CD4-positive, alpha-beta memory T cell (primary cell): ENCODE data around the gene RYK. TPM values are rescaled to one million over a fixed set of nuclear protein-coding genes. Genes with fewer than 3 reads are reported as not detected.

Experiments
- CTCF ChIA-PET: fragments of 350-600 bp; sonication (Branson Sonifier 250); formaldehyde crosslinking; loops from one replicate; lab custom pipeline; 2021; ENCODE audit warnings: inconsistent platforms; ENCODE audit not compliant: partially characterized antibody; lab: Charles Lee
- POLR2A ChIA-PET: fragments of 350-600 bp; sonication (Branson Sonifier 250); formaldehyde crosslinking; loops from one replicate; lab custom pipeline; 2021; ENCODE audit not compliant: partially characterized antibody; lab: Charles Lee
- DNase-seq, 5 donors: peaks; one replicate each; pipeline versions ENCODE4 v3.0.0 to v3.0.0-alpha.2; 2020 to 2022; ENCODE audit warnings: mixed read lengths in 1 of 5
- H3K27ac ChIP-seq: one replicate; pipeline ENCODE4 v1.7.0; 2013; ENCODE audit warnings: low read depth, low read length
- H3K27me3 ChIP-seq: 2 replicates; pipeline ENCODE4 v1.7.0; 2013; ENCODE audit warnings: mild to moderate bottlenecking, low read length, moderate library complexity; ENCODE audit not compliant: insufficient read depth
- H3K36me3 ChIP-seq: 2 replicates; pipeline ENCODE4 v1.7.0; 2013; ENCODE audit warnings: mild to moderate bottlenecking, low read length, moderate library complexity; ENCODE audit not compliant: insufficient read depth
- H3K4me1 ChIP-seq: 2 replicates; pipeline ENCODE4 v1.7.0; 2013; ENCODE audit warnings: mild to moderate bottlenecking, low read length, moderate library complexity; ENCODE audit not compliant: insufficient read depth
- H3K4me3 ChIP-seq, 2 donors: one replicate each; pipeline ENCODE4 v1.7.0; 2013; ENCODE audit warnings: low read length in 2 of 2, mild to moderate bottlenecking in 1 of 2
- H3K9me3 ChIP-seq, 2 donors: one replicate each; pipeline ENCODE4 v1.7.0; 2013; ENCODE audit warnings: low read length in 2 of 2, control low read depth in 1 of 2; ENCODE audit not compliant: control insufficient read depth in 1 of 2
- H3K27ac Mint-ChIP-seq, 7 donors: one replicate each; pipeline ENCODE4 v1.8.0; 2020 to 2021; ENCODE audit warnings: mixed read lengths in 7 of 7, mild to moderate bottlenecking in 6 of 7, inconsistent platforms in 3 of 7, moderate library complexity in 3 of 7
- H3K27me3 Mint-ChIP-seq, 2 donors: one replicate each; pipeline ENCODE4 v1.8.0; 2020 to 2021; ENCODE audit warnings: mixed read lengths in 2 of 2
- H3K36me3 Mint-ChIP-seq, 2 donors: one replicate each; pipeline ENCODE4 v1.8.0; 2020 to 2021; ENCODE audit warnings: mixed read lengths in 2 of 2, inconsistent platforms in 1 of 2, mild to moderate bottlenecking in 1 of 2
- H3K4me1 Mint-ChIP-seq, 4 donors: one replicate each; pipeline ENCODE4 v1.8.0; 2020 to 2021; ENCODE audit warnings: mixed read lengths in 4 of 4, mild to moderate bottlenecking in 1 of 4
- H3K4me3 Mint-ChIP-seq, 8 donors: one replicate each; pipeline ENCODE4 v1.8.0; 2020 to 2021; ENCODE audit warnings: mixed read lengths in 8 of 8, mild to moderate bottlenecking in 7 of 8, moderate library complexity in 6 of 8, inconsistent platforms in 3 of 8
- H3K9me3 Mint-ChIP-seq, 8 donors: one replicate each; pipeline ENCODE4 v1.8.0; 2020 to 2021; ENCODE audit warnings: mixed read lengths in 8 of 8, mild to moderate bottlenecking in 5 of 8, inconsistent platforms in 3 of 8, moderate library complexity in 1 of 8
- intact Hi-C: fragments of 100-400 bp; cut with micrococcal nuclease; formaldehyde crosslinking; loops from one replicate; pipeline ENCODE4 v1.15.1; 2023
- polyA plus RNA-seq, 2 donors: library from polyadenylated mRNA; unstranded; fragments of 300-500 nt; fragmentation: Illumina TruSeq; gene quantifications; one replicate each; pipeline ENCODE4 v1.2.3, GENCODE V29; 2021
- total RNA-seq, 2 experiments: library from RNA; stranded (reverse); gene quantifications; one replicate each; pipeline ENCODE4 v1.2.3, GENCODE V29; 2021

RYK gene
- total and polyA plus RNA-seq, 4 experiments from 2014 or later = 4.8 to 47.9 (median 27.3) TPM

GRCh38 chr3:134258761-134259347, 8.2 kb upstream of the RYK start:
- H3K27ac ChIP-seq = no peak overlapping the region
- no peak overlapping the region for H3K27ac Mint-ChIP-seq
- H3K27me3 ChIP-seq = no peaks in the 10 kb centered on the region
- H3K9me3 Mint-ChIP-seq = no peaks in the 10 kb centered on the region
- no peak overlapping the region for H3K4me3 Mint-ChIP-seq
- no peaks in the 10 kb centered on the region for H3K36me3 ChIP-seq
- no peak for DNase-seq
- POLR2A ChIA-PET = no interaction called here
- peaks cover 1 to 18% of the 10 kb centered on the region in 2 donors for H3K27me3 Mint-ChIP-seq
- CTCF ChIA-PET = no interaction called here
- H3K4me3 ChIP-seq = no peak overlapping the region
- no peaks in the 10 kb centered on the region for H3K9me3 ChIP-seq
- no peaks in the 10 kb centered on the region for H3K4me1 ChIP-seq
- no peaks in the 10 kb centered on the region for H3K36me3 Mint-ChIP-seq
- peaks cover 0 to 17% (median 7%) of the 10 kb centered on the region in 4 donors for H3K4me1 Mint-ChIP-seq
- intact Hi-C loops = no loop called here

- intact Hi-C loops = no loop called here
- Mint-ChIP-seq H3K36me3 (peaks cover 0 to 2% of the 10 kb centered on the region in 2 donors), H3K4me3 (no peak overlapping the region), H3K27me3 (peaks cover 0 to 5% of the 10 kb centered on the region in 2 donors), H3K9me3 (no peaks in the 10 kb centered on the region), H3K27ac (no peak overlapping the region), H3K4me1 (peaks cover 8 to 34% (median 19%) of the 10 kb centered on the region in 4 donors)
- no peak overlapping the region for H3K4me3 ChIP-seq
- H3K27ac ChIP-seq = no peak overlapping the region
- ChIA-PET CTCF (interaction anchor here (1.2 to 2.2 kb wide), 3 partner anchors 43 to 222 kb away, joined by 3 to 5 read pairs (median 5); partner anchors contain the start of gene AMOTL2), POLR2A (interaction anchor here (1.0 kb wide), 1 partner anchor 231 kb away, joined by 3 read pairs; no protein-coding TSS in a partner anchor)
- H3K9me3 ChIP-seq = no peaks in the 10 kb centered on the region
- no peaks in the 10 kb centered on the region for H3K36me3 ChIP-seq
- peaks cover 13% of the 10 kb centered on the region for H3K4me1 ChIP-seq
- no peak for DNase-seq
- H3K27me3 ChIP-seq = no peaks in the 10 kb centered on the region
Measured at GRCh38 chr3:134255404-134255803, 4.7 kb upstream of the RYK start.

GRCh38 chr3:134253475-134254226, 3.0 kb upstream of the RYK start:
- no peak for DNase-seq
- ChIA-PET POLR2A (no interaction called here), CTCF (interaction anchor here (1.9 to 2.2 kb wide), 2 partner anchors 41 to 224 kb away, joined by 5 read pairs; no protein-coding TSS in a partner anchor)
- Histone ChIP-seq H3K4me1 (peaks cover 24% of the 10 kb centered on the region), H3K9me3 (no peaks in the 10 kb centered on the region), H3K4me3 (no peak overlapping the region), H3K27me3 (no peaks in the 10 kb centered on the region), H3K36me3 (no peaks in the 10 kb centered on the region), H3K27ac (no peak overlapping the region)
- Mint-ChIP-seq H3K36me3 (peaks cover 4 to 7% of the 10 kb centered on the region in 2 donors), H3K4me1 (peaks cover 20 to 48% (median 34%) of the 10 kb centered on the region in 4 donors), H3K27me3 (peaks cover 0 to under 1% of the 10 kb centered on the region in 2 donors), H3K27ac (peak overlapping the region in 5 of 7 donors; percentile 1 to 95 (median 20)), H3K9me3 (no peaks in the 10 kb centered on the region), H3K4me3 (peak overlapping the region; percentile 21 to 73 (median 58))
- intact Hi-C loops = no loop called here

- no peak for DNase-seq
- ChIA-PET CTCF (interaction anchor here (0.9 to 1.1 kb wide), 3 partner anchors 31 to 56 kb away, joined by 3 read pairs; no protein-coding TSS in a partner anchor), POLR2A (interaction anchor here (4.1 kb wide), 1 partner anchor 233 kb away, joined by 28 read pairs; the partner anchor contains the start of genes ANAPC13 and CEP63)
- peak overlapping the region in 3 of 7 donors; percentile 17 to 87 (median 48) for H3K27ac Mint-ChIP-seq
- Histone ChIP-seq H3K4me3 (no peak overlapping the region), H3K9me3 (no peaks in the 10 kb centered on the region), H3K27me3 (no peaks in the 10 kb centered on the region), H3K27ac (no peak overlapping the region), H3K4me1 (peaks cover 33% of the 10 kb centered on the region), H3K36me3 (no peaks in the 10 kb centered on the region)
- H3K9me3 Mint-ChIP-seq = no peaks in the 10 kb centered on the region
- intact Hi-C loops = no loop called here
- H3K4me1 Mint-ChIP-seq = peaks cover 27 to 57% (median 41%) of the 10 kb centered on the region in 4 donors
- H3K36me3 Mint-ChIP-seq = peaks cover 4 to 7% of the 10 kb centered on the region in 2 donors
- H3K27me3 Mint-ChIP-seq = no peaks in the 10 kb centered on the region
- H3K4me3 Mint-ChIP-seq = peak overlapping the region in 5 of 8 donors; percentile 39 to 65 (median 48)
Measured at GRCh38 chr3:134252766-134253165, 2.1 kb upstream of the RYK start.

- no peak overlapping the region for H3K27ac ChIP-seq
- no peaks in the 10 kb centered on the region for H3K9me3 ChIP-seq
- Mint-ChIP-seq H3K27me3 (no peaks in the 10 kb centered on the region), H3K9me3 (no peaks in the 10 kb centered on the region), H3K4me3 (peak overlapping the region; percentile 67 to 93 (median 74)), H3K4me1 (peaks cover 30 to 64% (median 45%) of the 10 kb centered on the region in 4 donors), H3K36me3 (peaks cover 7% of the 10 kb centered on the region in 2 donors), H3K27ac (peak overlapping the region in 5 of 7 donors; percentile 54 to 89 (median 74))
- ChIA-PET CTCF (interaction anchor here (0.9 to 1.1 kb wide), 3 partner anchors 30 to 57 kb away, joined by 3 read pairs; no protein-coding TSS in a partner anchor), POLR2A (interaction anchor here (1.3 to 4.1 kb wide), 2 partner anchors 43 to 234 kb away, joined by 3 to 28 read pairs; partner anchors contain the start of genes ANAPC13 and CEP63)
- no peaks in the 10 kb centered on the region for H3K27me3 ChIP-seq
- no peak for DNase-seq
- intact Hi-C loops = no loop called here
- H3K4me1 ChIP-seq = peaks cover 41% of the 10 kb centered on the region
- H3K36me3 ChIP-seq = no peaks in the 10 kb centered on the region
- H3K4me3 ChIP-seq = no peak overlapping the region
Measured at GRCh38 chr3:134251731-134252391, 1.2 kb upstream of the RYK start.

GRCh38 chr3:134249935-134250716, 533 bp downstream of the RYK start:
- DNase-seq = peak; percentile 37 to 62 (median 48)
- peaks cover 38 to 76% (median 53%) of the 10 kb centered on the region in 4 donors for H3K4me1 Mint-ChIP-seq
- Histone ChIP-seq H3K4me3 (peak overlapping the region; percentile 43 to 65), H3K4me1 (peaks cover 50% of the 10 kb centered on the region), H3K9me3 (no peaks in the 10 kb centered on the region), H3K27ac (peak overlapping the region; percentile 66), H3K27me3 (no peaks in the 10 kb centered on the region), H3K36me3 (no peaks in the 10 kb centered on the region)
- H3K4me3 Mint-ChIP-seq = peak overlapping the region; percentile 85 to 98 (median 93)
- ChIA-PET CTCF (interaction anchor here (0.7 to 1.6 kb wide), 5 partner anchors 9 to 233 kb away, joined by 3 to 5 read pairs (median 3); no protein-coding TSS in a partner anchor), POLR2A (interaction anchor here (0.6 to 4.1 kb wide), 7 partner anchors 10 to 593 kb away, joined by 3 to 28 read pairs (median 5); partner anchors contain the start of genes ANAPC13 and CEP63)
- peaks cover 7 to 10% of the 10 kb centered on the region in 2 donors for H3K36me3 Mint-ChIP-seq
- H3K27ac Mint-ChIP-seq = peak overlapping the region; percentile 84 to 97 (median 95)
- no peaks in the 10 kb centered on the region for H3K27me3 Mint-ChIP-seq
- peaks cover 0 to 2% (median 0%) of the 10 kb centered on the region in 8 donors for H3K9me3 Mint-ChIP-seq
- intact Hi-C loops = loop anchor here (1.0 to 5.0 kb wide), 4 partner anchors 17 to 236 kb away; partner anchors contain the start of gene CEP63
